HG03159 (cell line): Measurements from ENCODE around the gene ACP4.

Source experiments
- ATAC-seq: cut with Tn5 transposase; IDR thresholded peaks from one replicate; pipeline ENCODE4 v1.9.1; 2021; ENCODE audit warnings: mild to moderate bottlenecking, moderate library complexity; ENCODE audit not compliant: unreplicated experiment

Gene ACP4

DNA sequence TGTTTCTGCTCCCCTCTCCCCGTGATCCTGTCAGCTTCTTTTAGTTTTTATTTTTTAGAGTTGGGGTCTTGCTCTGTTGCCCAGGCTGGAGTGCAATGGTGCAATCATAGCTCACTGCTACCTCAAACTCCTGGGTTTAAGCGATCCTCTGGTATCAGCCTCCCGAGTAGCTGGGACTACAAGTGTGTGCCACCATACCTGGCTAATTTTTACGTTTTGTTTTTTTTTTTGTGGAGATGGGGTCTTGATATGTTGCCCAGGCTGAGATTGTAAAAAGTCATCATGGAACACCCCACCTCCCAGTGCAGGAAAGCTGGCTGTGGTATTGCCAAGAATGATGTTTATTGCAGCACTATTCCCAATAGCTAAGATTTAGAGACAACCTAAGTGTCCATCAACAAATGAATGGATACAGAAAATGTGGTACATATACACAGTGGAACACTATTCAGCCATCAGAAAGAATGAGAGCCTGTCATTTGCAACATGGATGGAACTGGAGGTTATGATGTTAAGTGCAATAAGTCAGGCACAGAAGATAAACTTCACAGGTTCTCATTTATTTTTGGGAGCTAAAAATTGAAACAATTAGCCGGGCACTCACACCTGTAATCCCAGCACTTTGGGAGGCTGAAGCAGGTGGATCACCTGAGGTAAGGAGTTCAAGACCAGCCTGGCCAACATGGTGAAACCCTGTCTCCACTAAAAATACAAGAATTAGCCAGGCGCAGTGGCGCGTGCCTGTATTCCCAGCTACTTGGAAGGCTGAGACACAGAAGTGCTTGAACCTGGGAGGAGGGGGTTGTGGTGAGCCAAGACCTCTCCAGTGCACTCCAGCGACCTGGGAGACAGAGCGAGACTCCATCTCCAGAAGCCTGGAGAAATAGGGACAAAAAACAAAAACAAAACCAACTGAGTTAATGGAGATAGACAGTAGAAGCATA lies 49.8 kb downstream of the ACP4 start:
- ATAC-seq = no peak

DNA sequence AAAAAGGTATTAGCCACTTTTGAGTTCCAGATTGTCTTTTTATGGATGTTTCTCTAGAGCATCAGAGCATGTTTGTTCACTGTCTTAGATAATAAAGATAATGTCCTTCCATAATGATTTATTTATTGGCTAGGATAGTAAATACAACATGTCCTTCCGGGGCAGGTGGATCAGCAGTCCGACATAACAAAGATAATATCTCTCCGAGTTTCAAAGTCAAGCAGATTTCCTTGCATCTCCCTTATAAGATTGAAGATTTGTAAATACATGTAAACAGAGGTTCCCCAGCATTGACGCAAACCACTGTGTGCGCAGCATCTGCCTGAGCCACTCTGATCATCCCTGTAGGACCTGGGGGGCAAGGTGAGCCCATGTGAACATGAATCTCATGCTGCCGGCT lies 51.9 kb downstream of the ACP4 start:
- ATAC-seq = no peak

- no peak for ATAC-seq
These were observed 53.0 kb downstream of the ACP4 start for GRCh38 chr19:50843205-50843604.

DNA sequence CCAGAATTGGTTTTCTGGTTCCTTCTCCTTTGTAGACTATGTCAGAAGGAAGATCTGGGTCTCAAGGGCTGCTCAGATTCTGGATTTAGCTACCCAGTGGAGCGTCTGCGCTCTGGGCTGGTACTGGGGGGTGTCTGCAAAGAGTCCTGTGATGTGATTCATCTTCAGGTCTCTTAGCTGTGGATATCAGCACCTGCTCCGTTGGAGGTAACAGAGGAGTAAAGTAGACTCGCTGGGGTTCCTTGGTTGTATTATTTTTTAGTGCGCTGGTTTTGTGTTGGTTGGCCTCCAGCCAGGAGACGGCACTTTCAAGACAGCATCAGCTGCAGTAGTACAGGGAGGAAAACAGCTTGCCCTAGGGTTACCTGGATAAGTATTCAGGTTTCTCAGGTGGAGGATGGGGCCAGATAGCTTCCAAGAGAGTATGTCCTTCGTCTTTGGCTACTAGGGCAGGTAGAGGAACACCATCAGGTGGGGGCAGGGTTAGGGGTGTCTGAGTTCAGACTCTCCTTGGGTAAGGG lies 53.5 kb downstream of the ACP4 start:
- ATAC-seq = no peak

DNA sequence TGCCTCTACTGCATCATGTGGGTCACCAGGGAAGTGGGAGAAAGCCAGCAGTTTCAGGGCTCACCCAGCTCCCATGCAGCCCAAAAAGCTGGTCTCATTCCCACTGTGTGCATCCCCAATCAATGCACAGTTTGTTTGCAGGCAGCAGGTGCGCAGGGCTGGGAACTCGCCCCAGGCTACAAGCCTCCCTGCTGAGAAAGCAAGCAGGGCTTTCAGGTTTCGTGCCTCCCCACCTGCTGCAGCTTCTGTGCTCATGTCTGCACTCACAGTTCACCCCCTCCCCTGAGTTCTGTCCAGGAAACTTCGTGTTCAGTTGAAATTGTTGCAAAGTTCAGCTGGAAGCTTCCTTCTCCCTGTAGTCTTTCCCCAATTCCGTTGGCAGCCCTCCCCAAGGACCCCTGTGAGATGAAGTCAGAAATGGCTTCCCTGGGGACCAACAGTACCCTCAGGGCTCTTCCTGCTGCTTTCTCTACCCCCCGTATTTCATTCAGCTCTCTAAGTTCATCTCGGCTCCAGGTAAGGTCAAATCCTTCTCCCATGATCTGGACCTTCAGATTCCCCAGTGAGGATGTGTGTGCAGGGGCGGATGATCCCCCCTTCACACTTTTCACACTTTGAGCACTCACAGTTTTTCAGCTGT lies 54.2 kb downstream of the ACP4 start:
- ATAC-seq = no peak
